ENCODE data around the gene TIMD4. TPM values are rescaled to one million over a fixed set of nuclear protein-coding genes. Genes with fewer than 3 reads are reported as not detected.

TIMD4 gene
- total RNA-seq, 1 experiment from 2014 or later: not detected

DNA sequence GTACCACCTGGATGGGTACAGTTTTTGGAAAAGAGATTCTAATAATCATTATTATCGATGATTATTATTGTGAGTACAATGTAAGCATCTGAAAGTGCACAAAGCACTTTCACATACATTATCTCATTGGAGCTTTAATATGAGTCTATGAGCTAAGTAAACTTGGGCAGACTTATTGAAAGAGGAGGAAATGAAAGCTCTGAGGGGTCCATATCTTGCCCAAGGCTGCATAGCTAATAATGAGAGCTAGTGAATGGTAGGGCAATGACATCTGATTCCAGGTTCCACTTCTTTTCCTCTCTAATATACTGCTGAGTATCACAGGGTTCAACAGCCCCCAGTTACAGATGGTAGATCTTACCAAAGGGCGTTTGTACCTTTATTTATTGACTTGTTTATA is 26.1 kb downstream of the TIMD4 start:
- no peak overlapping the region for H3K27ac Mint-ChIP-seq
- H3K56ac ChIP-seq (ENCODE audit: insufficient read length, low read depth, low read length): no peak overlapping the region
- no peak overlapping the region for H2AK5ac ChIP-seq (ENCODE audit: insufficient read length, low read length)

More for the DNA sequence above, 26.1 kb downstream of the TIMD4 start:
- no peak overlapping the region for H3K18ac ChIP-seq (ENCODE audit: insufficient read length, low read depth, low read length)
- no peaks in the 10 kb centered on the region for H3K79me1 ChIP-seq (ENCODE audit: insufficient read depth, low read depth, low read length, poor library complexity, severe bottlenecking)
- H3K9ac ChIP-seq (ENCODE audit: extremely low read depth, insufficient read length, low read length): no peak overlapping the region
- H2AFZ ChIP-seq (ENCODE audit: low read length): no peak overlapping the region
- no peaks in the 10 kb centered on the region for H3K27me3 ChIP-seq (ENCODE audit: insufficient read depth, low read length)
- H2BK5ac ChIP-seq (ENCODE audit: insufficient read length, low read length): no peak overlapping the region
- no peak overlapping the region for H3K4ac ChIP-seq (ENCODE audit: low read depth, low read length)
- Mint-ChIP-seq H3K27me3 (ENCODE audit: low read depth) (no peaks in the 10 kb centered on the region; the same call in 1 of the 2 replicates), H3K9me3 (peaks cover 15 to 19% of the 10 kb centered on the region in 2 experiments), H3K4me3 (no peak overlapping the region), H3K36me3 (ENCODE audit: insufficient read depth in 1 of 3, low read depth in 3 of 3) (peaks cover 13 to 15% (median 13%) of the 10 kb centered on the region in 3 experiments), H3K4me1 (peaks cover 8% of the 10 kb centered on the region in 2 experiments)
- H4K8ac ChIP-seq (replicated peaks; ENCODE audit: insufficient read length, low read depth, low read length): no peak overlapping the region
- H2BK12ac ChIP-seq (ENCODE audit: insufficient read length, low read depth, low read length): no peak overlapping the region
- H4K5ac ChIP-seq (ENCODE audit: insufficient read length, low read depth, low read length): no peak overlapping the region
- no peak for DNase-seq
- H4K91ac ChIP-seq (ENCODE audit: insufficient read length, low read depth, low read length): no peak overlapping the region
- H3T11ph ChIP-seq (ENCODE audit: low read length): no peak overlapping the region
- WGBS (ENCODE audit: extremely low coverage, insufficient read length, low lambda C conversion rate): no CpG with 5 or more reads among the region's 2 CpGs
- H2BK120ac ChIP-seq (ENCODE audit: low read depth, low read length, poor library complexity, severe bottlenecking): no peak overlapping the region
- no peaks in the 10 kb centered on the region for H4K20me1 ChIP-seq (ENCODE audit: control insufficient read depth, insufficient read depth, insufficient read length)
- no peak overlapping the region for H2BK15ac ChIP-seq (ENCODE audit: low read depth, low read length)
- no peak overlapping the region for H3K4me2 ChIP-seq (ENCODE audit: insufficient read depth, insufficient read length, low read length)
- H2BK20ac ChIP-seq (ENCODE audit: low read depth, low read length, poor library complexity, severe bottlenecking): no peak overlapping the region
- no peak overlapping the region for H3K27ac ChIP-seq (ENCODE audit: insufficient read length, low read depth, low read length)
- no peak overlapping the region for H3K14ac ChIP-seq (ENCODE audit: insufficient read depth, low read length)
- H3K9me3 ChIP-seq (ENCODE audit: control insufficient read depth, low read depth, low read length): no peaks in the 10 kb centered on the region
- H3K79me2 ChIP-seq (ENCODE audit: insufficient read depth, low read length): no peaks in the 10 kb centered on the region
- no peaks in the 10 kb centered on the region for H3K23me2 ChIP-seq (ENCODE audit: insufficient read length, low read depth, low read length, poor library complexity, severe bottlenecking)
- no peak overlapping the region for H3K23ac ChIP-seq (ENCODE audit: insufficient read length, low read depth, low read length)
- H3K4me1 ChIP-seq (ENCODE audit: insufficient read depth, low read length): no peaks in the 10 kb centered on the region
- TF ChIP-seq, protein P1, sequence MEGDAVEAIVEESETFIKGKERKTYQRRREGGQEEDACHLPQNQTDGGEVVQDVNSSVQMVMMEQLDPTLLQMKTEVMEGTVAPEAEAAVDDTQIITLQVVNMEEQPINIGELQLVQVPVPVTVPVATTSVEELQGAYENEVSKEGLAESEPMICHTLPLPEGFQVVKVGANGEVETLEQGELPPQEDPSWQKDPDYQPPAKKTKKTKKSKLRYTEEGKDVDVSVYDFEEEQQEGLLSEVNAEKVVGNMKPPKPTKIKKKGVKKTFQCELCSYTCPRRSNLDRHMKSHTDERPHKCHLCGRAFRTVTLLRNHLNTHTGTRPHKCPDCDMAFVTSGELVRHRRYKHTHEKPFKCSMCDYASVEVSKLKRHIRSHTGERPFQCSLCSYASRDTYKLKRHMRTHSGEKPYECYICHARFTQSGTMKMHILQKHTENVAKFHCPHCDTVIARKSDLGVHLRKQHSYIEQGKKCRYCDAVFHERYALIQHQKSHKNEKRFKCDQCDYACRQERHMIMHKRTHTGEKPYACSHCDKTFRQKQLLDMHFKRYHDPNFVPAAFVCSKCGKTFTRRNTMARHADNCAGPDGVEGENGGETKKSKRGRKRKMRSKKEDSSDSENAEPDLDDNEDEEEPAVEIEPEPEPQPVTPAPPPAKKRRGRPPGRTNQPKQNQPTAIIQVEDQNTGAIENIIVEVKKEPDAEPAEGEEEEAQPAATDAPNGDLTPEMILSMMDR (conservative IDR thresholded peaks at IDR 0.05): no peak

Data from H9 (cell line).